GM18498 (cell line): ENCODE data around the gene MAP2K5.
A peak's percentile ranks its signal among the peaks of the same experiment; 100 is the strongest.

Source experiments
- ATAC-seq: cut with Tn5 transposase; IDR thresholded peaks from one replicate; pipeline ENCODE4 v1.9.1; 2021; ENCODE audit warnings: mild to moderate bottlenecking, moderate library complexity; ENCODE audit not compliant: unreplicated experiment

MAP2K5 gene

DNA sequence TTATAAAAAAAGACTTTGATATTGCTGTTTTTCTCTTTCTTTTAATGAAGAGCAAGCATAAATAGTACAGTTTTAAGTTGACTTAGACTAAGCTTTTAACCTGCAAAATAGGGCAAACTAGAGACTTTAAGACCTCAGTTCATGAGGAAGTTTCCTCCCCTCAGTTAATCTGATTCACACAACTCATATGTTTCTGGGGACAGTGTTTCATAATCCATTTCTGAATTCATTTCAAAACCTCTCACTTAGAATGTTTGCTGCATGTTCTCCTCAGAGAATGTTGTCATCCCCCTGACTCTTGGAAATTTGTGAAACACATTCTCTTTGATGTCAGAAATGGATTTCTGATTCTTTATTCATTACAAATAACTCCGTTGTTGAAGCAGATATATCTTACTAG, 203.5 kb downstream of the MAP2K5 start:
- ATAC-seq, result no peak

DNA sequence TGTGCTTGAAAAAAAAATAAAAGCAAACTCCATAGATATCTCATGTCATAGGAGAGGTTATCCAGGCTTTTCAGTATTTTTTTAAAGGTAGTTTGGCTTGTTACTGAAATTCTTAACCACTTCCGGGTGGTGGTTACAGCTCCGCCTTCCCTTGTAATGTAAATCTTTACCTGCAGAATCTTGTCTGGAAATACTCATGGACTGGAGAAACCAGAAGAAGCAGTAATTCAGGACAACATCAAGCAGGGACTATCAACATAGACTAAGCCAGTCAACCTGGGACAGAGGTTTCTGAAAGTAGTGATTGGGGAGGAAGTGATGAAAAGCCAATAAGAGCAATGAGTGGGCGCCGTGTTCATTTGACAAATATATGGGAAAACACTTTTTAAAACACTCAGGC, 203.9 kb downstream of the MAP2K5 start:
- ATAC-seq, result no peak

DNA sequence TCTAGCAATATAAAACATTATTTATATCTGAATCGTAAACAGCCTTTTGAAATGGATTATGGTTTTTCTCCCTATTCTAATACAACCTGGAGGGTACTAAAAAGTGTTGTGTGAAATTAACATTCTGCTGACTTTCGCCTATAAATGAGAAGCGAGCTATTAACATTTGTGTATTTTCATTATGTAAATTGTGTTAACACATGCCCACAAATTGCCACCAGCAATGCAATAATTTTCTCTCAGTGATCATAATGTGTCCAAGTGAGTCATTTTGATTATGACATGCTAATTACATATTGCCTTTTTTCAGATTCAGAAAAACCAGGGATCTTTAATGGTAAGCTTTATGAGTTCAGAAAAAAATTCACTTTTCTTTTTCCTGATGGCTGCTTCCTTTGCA, 205.4 kb downstream of the MAP2K5 start:
- ATAC-seq, result no peak

DNA sequence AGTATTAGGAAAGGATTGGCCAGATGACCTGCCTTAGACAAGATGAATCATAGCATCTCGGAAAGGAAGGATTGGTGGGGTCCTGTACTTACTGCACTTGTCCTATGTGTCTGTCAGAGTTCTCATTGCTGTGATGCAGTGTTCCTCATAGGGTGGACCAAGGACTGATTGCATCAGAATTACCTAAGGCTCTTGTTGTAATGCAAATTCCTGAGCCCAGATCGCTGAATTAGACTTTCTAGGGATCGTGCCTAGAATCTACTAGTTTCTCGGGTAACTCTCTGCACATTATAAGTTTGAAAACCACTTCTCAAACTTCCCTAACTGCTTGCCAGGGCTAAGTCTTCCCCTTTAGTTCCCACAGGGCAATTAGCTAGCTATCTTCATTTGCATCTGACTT, 207.9 kb downstream of the MAP2K5 start:
- ATAC-seq, result no peak

DNA sequence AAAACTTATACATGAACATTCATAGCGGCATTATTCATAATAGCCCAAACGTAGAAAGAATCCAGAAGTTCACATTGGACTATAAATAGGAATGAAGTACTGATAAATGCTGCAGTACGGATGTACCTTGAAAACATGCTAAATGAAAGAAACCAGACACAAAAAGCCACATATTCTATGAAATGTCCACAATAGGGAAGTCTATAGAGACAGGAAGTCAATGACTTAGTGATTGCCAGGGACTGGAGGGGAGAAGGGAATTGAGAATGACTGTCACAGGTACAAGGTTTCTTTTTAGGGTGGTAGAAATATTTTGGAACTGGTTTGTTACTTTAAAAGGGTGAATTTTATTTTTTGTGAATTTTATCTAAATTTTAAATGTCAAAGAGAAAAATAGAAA, 211.4 kb downstream of the MAP2K5 start:
- no peak for ATAC-seq

DNA sequence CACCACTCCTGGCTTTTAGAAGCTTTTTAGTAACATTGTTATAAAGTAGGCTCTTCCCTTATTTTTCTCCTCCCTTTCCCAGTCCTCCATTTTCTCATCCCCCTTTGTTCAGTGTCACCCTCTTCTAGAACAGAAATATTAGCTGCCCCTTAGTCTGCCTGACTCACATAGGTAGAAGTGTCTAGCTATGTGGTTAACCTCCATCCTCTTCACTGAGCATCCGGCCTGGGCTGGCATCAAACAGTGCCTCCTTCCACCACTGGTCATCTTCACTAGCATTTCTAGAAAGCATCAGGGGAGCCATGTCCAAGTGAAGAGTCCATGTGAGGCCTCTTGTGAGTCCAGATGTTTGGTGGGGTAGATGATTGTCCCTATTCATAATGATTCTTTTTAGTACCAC, 212.8 kb downstream of the MAP2K5 start:
- ATAC-seq, result no peak

DNA sequence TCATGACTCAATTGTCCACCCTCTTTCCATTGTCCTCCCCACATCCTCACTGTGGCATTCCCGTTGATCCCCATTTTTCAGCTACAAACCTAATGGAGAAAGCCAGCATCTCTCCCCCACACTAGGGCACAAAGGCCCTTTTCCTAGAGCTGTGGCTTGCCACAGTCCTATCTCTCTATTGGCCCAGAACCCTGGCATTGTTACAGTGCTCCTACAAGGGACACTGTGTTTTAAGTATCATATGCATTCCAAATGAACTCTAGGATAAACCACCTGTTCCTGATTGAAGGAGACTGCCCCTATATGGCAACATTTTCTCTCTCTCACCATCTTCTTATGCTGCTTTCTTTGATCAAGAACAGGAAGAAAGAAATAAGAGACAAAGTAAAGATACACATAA, 213.4 kb downstream of the MAP2K5 start:
- no peak for ATAC-seq

DNA sequence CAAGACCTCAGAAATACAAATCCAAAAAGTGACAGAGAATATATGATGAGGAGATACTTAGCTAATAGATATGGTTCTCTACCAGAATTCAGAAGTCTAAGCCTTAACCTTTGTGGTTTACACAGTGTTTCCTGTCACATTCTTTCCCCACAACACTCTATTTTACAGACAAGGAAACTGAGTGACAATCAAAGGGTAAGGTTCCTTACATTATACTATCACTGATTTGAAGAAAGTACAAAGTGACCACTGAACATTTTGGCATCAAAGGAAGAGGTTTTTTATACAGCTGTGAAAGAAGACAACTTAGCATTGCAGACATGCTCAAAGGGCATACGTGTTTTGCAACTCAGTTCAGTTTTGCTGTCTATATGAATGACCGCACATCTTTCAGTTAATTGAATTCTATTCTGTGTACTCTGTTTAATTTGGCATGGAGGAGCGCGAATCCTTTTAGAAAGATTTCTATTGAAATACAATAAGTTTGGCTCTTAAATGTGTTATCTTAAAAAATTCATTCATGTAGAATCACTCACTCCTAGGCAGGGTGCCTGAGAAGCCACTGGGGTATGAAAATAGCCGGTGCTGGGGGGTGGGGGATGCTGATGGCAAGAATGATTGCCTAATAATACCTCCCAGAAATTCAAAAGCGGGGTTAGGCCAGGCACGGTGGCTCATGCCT, 216.3 kb downstream of the MAP2K5 start:
- ATAC-seq, result no peak

DNA sequence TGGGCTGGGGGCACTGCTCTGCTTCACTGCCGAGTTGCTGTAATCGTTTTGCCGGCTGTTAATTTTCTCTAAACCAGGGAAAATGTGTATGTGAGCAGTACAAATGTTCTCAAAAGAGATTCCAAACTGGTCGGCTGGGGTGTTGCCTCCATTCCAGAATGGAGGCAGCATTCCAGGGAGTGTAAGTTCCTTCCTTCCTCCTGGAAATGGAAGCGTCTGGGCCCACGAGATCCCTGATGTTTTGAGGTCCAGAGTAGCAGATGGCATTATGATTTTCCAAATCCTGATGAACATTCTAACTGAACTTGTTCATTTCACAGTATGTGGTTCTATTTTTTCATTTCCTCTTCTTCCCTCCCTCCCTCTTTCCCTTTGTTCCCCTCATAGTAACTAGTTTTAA, 218.4 kb downstream of the MAP2K5 start:
- ATAC-seq, result no peak

DNA sequence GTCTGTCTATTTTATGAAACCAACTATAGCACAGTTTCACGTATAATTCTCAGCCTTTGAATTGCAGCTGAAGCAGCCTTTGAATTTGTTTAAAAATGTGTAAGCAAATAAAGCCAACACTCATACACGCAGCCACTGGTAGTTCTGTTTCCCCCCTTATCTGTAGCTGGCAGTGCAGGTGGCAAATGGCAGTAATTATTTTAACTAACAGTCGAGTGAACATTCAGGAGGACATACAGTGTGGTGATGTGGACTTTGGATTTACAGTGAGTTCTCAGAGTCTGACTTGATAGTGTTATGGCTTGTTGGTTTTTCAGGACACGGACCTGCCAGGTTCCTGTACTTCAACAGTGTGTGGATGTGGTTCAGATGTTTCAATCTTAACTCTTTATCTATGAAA, 218.8 kb downstream of the MAP2K5 start:
- ATAC-seq, result no peak

DNA sequence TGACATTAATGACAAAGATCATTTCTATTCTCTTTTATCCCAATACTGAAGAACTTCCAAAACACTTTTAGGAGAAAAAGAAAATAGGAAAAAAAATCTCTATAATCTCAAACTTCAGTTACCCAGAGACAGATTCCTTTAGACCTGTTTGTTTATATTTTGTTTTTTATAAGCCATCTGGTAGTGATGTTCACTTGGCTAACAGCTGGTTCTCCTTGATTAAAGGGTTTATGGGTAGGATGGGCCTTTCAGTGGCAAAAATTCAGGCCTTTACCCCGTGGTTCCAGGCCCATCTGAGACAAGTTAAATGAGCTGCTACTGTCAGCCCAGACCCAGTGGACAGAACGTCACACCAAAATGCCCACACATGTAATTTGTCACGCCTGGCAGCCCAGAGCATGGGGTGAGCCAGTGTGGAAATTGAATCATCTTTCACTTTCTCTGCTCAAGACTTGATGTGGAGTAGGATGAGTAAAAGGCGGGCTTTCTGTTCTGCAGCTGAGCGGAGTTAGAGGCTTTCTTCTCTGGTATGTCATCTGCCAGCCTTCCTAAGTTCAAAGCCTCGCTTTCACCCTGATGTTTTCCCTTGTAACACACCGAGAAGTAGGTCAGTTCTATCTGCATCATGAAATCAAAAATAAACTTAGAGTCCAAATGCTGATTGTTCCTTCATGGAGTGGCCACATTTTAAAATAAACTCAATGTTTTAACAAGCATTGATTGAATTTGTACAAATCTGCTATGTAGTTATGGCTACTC, 220.3 kb downstream of the MAP2K5 start:
- peak; percentile 86 for ATAC-seq

DNA sequence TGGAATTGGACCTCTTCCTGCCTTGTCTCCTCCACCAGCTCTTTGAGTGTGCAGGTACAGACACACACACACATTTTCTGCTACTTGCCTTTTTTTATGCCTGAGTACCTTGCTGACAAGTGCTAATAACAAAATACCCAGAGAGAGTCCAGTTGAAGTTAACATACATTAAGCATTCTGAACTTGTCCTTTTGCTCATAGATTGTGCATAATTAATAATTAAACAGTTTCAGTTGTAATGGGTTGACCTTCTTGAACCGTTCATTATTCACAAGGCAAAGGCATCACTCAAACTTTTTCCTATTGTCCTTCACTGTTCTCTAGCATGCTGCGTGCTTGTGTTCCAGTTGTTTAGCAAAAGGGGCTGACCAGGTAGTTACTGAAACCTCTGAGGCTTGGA, 223.2 kb downstream of the MAP2K5 start:
- no peak for ATAC-seq

DNA sequence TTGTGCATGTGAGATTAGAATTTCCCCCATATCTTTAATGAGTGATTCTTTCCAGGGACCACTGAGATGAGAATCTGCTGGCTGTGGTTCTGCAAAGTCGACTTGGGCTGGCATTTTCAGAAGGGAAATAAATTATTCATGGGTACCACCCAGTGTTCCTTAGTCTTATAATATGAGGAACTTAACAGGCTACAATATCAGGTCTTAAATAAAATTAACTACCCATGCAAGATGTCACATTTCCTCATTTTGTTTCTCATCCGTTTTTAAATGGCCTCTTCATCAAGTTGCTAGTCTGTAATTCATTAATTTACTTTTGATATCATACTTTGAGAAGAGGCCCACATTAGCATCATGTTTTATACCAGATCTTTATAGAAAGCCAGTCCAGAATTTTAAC, 224.5 kb downstream of the MAP2K5 start:
- no peak for ATAC-seq

DNA sequence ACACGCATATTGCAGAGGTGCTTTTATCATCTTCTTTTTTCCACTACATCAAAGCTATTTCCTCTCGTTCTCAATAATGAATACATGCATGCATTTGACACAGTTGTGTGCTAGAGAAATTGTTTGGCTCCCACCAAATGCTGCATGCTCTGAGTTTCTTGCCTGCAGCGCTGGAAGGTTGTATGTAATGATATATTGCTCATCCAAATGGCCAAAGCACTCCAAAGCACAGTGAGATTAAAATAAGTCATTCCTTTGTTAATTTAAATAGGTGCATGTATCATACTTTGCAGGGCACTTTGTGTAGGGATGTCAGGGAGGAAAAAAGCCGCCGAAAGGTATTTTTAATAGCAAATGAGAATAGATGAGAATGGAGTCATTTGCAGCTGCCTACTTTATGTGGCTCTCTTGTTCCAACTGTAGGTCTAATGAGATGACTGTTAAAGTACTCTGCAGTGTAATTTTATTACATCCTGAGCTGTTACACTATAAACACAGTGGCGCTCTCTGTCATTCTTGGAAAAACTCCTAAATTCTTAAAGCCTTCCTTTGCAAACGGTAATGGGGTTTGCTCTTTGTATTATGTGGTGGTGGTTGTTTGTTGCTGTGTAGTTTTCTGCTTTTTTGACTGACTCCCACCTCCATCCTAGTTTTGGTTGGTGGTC, 225.9 kb downstream of the MAP2K5 start:
- no peak for ATAC-seq

DNA sequence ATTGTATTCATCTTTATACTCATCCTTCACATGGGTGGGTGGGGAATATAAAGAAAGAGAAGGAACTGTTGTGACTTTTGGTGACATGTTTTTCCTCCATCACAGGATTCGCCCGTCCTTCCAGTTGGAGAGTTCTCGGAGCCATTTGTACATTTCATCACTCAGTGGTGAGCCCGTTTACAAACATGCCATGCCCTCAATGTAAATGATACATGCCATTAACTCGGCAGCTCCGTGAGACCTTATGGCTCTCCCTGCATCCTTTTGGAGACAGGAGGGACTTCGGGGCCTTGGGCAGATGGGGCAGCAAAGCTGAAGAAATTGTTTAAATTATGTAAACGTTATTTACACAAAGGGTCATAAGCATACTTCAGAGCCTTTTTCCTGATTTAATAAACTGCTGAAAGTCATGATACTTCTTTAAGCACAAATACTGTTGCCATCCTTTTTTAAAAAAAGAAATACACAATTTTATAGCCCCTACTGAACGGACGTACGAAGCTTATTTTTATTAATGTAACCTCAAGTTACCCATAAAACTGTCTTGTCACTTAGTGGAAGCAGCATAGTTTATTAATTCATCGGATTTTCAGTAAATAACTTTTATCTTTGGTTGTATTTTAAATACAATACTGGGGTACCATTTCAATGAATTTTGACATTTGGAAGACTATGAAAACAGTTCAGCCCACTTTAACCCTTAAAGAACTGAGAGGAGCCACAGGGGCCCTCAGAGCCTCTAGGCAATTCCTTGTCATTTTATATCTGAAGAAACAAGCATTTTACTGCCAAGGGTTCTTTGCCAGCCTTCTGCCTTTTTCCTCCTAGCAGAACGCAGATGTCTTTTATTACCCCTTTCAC, 227.2 kb downstream of the MAP2K5 start:
- no peak for ATAC-seq

DNA sequence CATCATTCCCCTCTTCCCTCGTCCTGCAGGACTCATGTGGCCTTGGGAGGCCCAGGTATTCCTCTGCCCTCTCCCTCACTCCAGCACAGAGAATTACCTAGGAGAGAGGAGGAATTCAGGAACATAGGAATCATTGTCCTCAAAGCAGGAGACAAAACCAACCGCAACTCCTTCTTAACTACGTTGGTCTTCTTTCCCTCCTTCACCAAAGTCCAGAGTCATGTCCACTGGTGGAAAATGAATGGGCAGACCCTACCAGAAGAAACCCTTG, 227.8 kb downstream of the MAP2K5 start:
- no peak for ATAC-seq

DNA sequence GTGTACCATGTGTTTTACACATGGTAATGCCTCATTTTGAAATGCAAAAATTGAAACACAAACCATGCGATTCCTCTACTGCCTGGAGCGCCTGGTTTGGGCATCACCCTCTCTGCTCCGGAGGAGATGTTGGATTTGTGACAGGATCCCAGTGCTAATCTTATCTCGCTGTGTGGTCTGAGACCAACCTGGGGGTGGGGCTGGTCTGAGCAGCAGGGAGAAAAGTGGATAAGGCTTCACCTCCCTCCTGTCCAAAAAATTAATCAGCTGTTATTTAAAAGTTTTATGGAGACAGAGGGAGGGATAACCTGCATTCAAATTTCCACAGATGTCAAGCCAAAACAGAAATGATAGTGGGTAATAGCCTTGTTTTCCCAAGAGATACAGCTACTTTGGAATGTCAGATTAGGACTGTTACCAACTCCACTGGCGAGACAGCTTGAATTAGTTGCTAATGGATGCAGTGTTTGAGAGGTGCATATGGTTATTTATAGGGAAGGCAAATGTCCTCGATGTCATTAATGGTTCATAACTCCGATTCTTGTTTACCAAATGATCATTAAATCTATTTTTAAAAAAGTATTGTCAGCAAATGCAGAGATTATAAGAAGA, 228.8 kb downstream of the MAP2K5 start:
- no peak for ATAC-seq

DNA sequence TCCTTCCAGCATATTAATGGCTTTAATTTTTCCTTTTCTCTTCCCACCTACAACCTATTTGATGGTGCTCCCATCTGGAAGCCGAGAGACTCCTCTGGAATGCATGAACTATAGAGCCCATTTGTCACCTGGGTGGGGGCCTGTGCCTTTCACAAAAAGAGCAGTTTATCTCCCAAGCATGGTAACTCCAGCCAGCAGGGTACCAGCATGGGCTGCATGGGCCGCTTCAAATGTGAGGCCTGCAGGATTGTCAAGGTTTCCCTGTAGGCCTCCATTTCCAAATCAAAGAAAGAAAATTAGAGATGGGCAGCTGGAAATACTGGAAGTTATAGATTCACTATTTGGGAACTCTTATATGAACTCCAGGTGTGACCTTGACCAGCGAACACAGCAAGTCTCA, 232.1 kb downstream of the MAP2K5 start:
- ATAC-seq, result no peak

DNA sequence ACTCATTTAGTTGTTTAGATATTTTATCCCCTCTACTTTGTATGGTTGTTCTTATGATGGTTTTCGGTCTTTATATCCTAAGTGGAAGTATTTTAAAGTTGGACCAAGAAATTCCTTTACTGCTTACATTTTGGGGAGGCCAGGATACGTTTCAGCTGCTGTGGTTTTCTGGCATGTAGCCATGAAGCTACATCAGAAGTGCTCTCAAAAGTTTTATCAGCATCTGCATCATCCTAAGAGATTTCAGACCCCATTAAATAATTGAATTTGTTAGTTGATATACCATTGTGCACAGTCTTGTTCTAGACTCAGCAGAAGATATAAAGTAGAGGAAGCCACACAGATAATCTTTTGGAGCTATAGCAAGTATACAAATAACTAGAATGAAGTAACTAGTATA, 232.7 kb downstream of the MAP2K5 start:
- ATAC-seq, result no peak

DNA sequence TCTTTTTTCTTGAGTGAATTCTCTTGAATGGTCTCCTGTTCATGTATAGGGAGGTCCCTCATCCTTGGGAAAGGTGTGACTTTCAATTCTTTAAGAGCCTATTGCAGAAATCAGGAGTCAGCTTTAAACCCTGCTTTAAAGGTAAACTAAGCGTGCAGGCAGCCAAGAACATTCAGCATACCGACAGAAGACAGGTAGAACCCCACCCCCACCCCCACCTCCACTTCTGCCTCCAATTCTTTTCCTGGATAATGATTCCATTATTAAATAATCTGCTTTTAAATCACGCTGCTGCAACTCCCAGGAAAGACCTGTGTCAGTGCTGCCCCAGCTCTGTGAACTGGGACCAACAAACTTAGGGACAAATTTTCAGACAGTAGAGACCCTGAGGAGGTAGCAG, 233.5 kb downstream of the MAP2K5 start:
- no peak for ATAC-seq

DNA sequence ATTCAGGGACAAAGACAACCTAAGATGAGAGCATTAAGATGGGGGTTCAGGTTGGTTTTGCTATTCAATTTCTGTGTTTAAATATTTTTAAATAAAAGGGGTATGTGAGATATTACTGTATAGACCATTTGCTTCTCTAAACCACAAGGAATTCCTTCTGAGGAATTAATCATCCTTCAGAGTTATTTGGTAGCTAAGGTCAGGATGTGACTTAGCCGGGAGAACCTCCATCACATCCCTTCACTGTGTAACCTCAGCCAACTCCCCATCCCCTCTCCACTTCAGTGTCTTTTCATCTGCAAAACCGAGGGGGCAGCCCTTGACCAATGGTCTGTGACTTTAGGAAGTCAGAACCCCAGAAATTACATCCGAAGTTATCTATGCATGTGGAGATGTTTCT, 234.1 kb downstream of the MAP2K5 start:
- ATAC-seq, result no peak
